ENCODE data around the gene CCDC77.

Gene CCDC77

DNA sequence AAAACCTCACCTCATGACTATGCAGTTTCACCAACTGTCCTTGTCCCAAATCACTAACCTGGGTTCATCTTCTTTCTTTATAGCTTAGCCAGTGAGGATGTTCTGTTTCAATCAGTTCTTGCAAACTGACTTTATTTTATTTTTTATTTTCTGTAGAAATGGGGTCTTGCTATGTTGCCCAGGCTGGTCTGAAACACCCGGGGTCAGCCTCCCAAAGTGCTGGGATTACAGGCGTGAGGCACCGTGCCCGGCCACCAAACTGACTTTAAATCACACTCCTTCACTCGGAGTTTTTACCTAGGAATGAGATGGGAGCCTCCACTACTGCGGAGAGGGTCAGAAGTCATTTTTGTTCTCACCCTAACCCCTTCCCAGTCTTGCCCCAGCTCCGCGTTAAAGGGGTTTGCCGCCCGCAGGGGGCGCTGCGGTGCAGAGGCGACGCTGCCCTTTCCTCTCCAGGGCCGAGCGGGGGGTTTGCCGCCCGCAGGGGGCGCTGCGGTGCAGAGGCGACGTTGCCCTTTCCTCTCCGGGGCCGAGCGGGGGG lies 51.3 kb downstream of the CCDC77 start:
- no peak for DNase-seq (ENCODE audit: low read depth, low spot score)

DNA sequence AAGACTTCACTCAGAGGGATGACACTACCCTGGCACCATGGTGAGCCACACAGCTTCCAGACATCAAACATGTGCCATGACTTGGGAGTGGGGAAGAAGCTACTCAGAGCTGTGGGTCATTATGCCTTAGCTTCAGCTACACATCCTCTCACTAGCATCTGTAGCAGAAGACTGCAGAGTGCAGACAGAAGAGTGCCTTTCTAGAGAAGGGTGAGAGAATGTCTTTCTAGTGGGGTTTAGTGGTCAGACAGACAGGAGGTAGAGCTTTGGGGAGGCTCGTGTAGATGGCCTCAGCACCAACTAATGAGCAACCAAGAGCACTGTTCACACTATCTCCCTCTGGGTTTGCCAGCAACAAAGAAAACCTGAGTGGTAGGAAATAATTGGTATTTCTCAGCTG lies 53.4 kb downstream of the CCDC77 start:
- DNase-seq (ENCODE audit: low read depth, low spot score), result no peak

DNA sequence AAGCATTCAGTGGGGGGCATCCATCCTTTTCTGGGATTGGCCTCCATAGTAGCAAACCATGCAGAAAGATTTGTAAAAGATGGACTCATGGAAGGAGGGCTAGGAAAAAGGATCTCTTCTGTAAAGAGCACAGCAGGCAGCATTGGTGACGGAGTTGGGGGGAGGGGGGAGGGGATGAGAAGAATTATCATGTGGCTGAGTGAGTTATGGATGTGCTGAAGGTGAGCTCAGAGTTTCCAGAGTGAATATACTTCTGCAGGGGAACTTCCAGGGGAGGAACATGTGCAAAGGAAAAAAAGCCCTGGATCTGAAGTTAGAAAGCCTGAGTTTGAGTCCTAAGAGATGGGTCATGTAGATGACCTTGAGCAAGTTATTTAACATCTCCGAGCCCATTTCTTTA lies 54.4 kb downstream of the CCDC77 start:
- DNase-seq (ENCODE audit: low read depth, low spot score), result no peak

DNA sequence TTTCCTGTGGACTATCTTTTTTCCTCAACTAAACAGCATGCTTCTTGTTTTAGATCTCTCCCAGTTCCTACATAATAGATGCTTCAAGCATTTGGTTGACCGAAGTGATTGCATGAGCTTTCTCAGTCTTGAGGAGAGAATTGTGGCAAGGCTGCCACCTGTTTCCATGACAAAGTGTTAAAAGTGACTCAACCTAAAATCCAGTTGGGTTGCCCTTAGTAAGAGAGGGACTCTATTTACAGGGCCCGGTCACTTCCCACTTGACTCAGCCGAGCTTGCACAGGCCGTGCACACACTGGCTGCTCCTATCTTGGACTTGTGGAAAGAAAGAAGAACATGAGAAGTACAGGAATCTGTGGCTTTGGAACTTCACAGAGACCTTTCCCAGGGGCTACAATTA lies 56.2 kb downstream of the CCDC77 start:
- no peak for DNase-seq (ENCODE audit: low read depth, low spot score)

DNA sequence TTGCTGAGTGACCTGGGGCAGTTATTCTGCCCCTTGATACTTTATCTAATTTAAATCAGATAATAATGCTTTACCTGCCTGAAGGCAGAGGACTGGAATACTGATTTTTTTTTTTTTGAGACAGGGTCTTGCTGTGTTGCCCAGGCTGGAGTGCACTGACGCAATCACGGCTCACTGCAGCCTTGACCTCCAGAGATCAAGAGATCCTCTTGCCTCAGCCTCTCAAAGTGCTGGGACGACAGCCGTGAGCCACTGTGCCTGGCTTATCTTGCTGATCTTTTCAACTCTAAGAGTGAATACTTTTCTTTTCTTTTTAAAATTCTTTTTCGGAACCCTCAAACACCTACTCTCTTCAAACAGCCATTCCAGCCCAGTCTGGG lies 57.6 kb downstream of the CCDC77 start:
- no peak for DNase-seq (ENCODE audit: low read depth, low spot score)

DNA sequence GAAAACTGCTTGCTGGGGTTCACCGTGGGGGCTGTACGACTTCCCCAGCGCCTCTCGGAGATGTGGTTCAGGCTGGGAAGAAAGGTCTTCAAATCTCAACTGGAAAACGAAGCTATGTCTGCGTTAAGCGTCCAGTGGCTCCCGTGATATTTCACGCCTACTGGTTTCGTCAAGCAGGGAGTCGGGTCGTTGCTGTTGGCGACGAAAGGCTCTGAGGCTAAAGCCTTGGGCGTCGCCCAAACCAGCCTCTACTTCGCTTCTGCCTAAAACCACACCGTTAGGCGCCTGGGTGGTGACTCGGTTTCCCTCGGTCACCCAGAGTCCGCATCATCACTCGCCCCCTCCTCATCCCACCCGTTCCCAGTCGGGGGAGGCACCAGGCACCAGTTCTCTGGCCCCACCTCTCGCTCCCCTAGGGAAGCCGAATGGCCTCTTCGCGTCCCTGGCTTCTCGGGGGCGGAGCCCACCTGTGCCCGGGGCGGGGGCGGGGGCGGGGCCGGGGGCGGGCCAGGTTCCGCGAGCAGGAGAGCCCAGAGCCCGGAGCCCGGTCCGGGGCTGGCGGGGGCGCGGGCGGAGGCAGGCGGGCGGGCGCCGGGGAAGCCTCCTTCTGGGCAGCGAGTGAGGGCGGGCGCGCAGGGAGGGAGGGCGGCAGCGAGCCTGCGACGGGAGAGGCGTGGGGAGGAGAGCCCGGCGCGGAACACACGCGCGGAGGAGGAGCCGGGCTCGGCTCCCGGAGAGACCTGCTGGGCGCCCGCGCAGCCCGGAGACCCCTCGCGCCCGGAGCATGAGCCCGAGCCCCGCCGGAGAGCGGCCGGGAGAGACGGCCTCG lies 58.2 kb downstream of the CCDC77 start, which contains the start of gene B4GALNT3:
TSS of gene B4GALNT3 (plus strand) at position 510 of the 829 bp plus-strand sequence. CDS start 438 bp downstream, outside the sequence.
- DNase-seq (ENCODE audit: low read depth, low spot score), result no peak

DNA sequence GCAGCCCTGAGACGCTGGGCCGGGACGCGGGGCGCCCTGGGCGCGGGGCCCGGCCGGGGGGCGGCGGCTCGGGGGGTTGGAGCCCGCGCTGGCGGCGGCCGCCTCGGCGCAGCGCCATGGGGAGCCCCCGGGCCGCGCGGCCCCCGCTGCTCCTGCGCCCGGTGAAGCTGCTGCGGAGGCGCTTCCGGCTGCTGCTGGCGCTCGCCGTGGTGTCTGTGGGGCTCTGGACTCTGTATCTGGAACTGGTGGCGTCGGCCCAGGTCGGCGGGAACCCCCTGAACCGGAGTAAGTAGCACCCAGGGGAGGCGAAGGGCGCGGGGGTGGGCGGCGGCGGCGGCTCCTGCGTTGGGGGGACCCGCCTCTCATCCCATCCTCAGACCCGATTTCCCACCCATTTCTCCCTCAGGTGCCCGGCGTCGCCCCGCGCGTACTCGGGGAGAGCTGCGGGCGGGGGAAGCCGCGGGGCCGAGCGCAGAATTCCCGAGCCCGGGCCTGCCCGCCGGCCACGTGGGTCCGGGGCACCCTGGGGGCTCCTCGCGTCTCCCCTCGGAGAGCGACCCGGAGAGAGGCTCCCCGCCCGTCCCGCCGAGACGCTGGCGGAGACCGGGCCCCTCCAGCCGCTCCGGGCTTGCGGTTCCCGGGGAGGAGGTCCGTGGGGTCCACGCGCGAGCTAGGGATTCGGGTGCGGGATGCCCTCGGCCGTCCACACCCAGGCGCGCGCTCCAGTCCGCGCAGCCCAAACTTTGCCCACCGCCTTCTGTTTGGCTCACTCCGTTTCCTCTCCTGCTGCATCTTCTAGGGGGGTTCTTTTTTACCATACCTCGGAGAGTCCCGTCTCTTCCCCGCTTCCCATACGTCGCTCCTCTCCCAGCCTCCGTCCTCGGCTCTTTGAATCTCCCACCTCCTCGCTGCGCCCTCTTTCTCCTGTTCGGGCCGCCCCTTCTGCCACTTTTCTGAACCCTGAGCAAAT lies 59.1 kb downstream of the CCDC77 start:
- DNase-seq (ENCODE audit: low read depth, low spot score), result no peak

DNA sequence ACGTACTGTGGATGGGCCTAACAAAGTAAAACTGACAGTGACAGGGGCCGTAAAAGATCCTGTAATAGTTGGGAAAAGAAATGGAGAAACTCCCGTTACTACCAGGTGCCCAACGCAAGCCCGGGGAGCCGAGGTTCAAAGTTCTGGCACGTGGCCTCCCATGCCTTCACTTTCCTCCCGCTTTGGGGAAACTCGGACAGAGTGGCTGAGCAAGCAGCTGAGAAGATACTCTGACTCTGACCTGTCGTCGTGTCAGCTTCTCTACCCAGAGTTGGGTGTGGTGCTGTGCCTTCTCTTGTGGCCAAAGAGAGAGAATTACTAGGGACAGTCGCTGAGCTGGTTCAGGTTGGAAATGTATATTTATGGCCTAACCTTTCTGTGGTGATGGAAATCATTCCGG lies 60.0 kb downstream of the CCDC77 start:
- no peak for DNase-seq (ENCODE audit: low read depth, low spot score)

DNA sequence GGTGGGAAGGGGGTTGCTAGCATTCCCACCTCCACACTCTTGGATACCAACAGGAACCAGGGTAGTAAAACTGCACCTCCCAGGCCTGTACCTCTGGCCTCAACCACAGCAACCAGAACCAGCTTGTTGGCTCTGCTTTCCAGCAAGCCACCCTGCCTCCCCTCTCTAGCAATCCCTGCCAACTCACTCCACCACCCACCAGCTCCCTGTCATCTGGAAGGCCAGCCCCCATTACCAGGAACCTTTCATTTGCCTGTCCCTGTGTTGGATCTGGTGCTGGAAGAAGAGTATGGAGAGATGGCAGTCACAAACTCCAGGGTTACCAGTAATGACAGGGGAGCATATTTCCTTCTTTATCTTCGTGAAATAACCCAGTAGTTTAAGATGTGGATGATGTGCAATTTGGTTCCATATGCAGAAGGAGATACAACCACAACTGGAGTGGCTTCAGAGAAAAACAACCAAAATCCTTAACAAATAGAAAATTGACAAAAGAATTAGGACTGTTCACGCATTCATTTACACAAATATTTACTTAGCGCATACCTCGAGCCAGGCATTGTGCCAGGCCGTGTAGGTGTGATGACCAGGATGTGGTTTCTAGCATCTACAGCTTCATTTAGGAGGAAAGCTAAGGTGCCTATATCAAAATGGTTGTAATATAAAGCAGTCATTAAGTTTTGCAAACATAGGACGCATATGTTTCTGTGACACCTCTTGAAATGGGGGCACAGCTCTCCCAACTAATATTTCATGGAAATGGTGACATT lies 61.7 kb downstream of the CCDC77 start:
- no peak for DNase-seq (ENCODE audit: low read depth, low spot score)

DNA sequence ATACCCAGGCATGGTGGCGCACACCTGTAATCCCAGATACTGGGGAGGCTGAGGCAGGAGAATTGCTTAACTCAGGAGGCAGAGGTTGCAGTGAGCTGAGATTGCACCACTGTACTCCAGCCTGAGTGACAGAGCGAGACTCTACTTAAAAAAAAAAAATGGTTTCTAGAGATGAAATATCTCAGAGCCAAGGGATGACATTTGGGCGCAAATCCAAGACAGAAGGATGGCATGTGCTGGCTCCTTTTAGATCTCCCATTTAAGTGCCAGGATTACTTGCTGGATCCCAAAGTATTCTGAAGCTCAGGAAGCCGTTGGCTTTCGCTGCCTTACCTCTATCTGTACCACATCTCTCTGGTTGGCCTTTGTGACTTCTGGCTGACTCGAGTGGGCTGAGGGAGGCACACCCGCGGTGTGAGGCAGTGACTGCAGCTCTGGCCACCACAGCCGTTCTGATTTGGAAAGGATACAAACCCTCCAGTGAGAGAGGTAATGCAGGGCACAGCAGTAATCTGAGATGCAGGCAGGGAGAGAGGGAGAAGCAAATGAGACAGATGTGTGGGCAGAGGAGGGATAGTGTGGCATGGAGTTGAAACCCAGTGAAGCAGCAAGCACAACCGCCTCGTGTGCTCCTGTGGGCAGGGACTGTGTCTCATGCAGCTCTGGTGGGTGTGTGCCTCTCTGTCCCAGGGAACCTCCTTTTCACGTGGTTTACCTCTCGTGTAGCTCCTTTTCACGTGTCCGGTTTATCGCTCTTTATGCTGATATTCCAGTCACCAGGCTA lies 63.2 kb downstream of the CCDC77 start:
- no peak for DNase-seq (ENCODE audit: low read depth, low spot score)

DNA sequence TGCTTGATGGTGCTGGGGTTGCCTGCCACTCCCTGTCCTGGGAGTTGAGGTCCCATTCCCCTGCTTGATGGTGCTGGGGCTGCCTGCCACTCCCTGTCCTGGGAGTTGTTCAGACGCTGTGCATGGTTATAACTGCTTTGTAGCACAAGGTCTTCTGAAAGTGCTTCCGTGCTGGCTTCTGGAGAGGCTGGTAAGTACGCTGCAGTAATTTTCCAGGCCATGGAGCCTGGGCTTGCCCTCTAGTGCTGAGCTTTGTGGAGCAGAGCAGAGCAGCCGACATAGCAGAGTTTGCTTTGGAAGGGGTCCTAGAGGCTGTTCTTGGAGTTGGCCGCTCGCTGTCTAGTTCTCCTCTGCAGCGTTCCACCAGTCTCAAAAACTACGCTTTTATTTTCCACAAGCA lies 64.6 kb downstream of the CCDC77 start:
- no peak for DNase-seq (ENCODE audit: low read depth, low spot score)

DNA sequence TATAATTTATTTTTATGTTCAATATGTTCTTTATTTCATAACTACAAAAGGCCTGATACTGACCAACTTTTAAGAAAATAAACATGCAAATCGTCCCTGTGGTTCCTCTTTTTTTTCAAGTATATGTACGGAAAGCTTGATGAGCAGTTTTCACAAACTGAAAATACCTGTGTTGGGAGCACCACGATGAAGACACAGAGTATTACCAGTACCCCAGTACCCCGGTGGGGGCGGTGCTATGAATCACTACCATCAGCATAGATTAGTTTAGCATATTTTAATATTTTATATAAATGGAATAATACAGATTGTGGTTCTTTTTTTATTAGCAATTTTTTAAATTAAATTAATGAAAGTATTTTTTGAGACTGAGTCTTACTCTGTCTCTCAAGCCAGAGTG lies 65.3 kb downstream of the CCDC77 start:
- DNase-seq (ENCODE audit: low read depth, low spot score), result no peak

DNA sequence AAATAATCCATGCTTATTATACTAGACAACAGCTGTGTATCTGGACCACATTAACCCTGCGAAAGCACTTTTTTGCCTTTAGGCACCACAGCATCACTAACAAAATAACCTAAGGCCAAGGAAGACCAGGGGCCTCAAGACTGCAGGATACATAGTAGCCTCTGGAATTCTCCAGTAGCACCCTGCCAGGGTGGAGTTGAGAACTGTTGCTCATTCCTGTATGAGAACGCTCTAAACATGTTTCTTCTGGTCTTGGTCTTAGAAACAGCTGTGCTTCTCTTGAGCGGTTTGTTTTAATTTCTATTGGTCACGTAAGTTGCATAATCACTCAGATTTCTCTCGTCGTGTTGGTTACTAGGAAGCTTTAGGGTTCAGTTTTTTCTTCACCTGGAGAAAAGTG lies 66.1 kb downstream of the CCDC77 start:
- DNase-seq (ENCODE audit: low read depth, low spot score), result no peak

DNA sequence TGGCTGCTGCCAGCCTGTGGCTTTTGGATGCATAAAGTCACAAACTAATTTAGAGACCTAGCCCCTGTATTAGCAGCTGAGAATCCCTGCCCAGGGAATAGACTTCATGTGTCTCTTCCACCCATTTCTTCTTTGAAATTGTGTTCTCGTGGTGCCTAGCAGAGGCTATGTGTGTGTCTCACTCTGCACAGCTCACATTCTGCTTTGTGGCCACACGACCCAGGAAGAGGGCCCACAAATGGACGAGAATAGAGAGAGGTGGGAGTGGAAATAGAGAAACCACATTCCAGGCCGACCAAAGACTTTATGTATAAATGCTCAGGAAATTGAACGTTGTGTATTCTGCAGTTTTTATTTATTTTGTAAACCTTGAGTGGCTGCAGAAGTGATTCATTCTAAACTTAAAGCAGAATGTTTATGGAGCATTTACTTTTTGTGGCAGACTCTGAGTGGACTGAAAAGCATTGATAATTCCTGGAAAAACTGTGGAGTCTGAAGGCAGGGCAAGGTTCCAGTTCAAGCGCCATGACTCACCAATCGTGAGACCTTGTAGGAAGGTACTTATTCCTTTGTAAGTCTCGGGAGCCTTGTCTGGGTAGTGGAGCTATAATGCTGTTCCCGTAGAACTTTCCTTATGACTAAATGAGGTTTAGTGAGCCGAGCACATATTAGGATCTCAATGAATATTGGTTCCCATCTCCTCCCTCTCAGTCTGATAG lies 67.4 kb downstream of the CCDC77 start:
- DNase-seq (ENCODE audit: low read depth, low spot score), result no peak

DNA sequence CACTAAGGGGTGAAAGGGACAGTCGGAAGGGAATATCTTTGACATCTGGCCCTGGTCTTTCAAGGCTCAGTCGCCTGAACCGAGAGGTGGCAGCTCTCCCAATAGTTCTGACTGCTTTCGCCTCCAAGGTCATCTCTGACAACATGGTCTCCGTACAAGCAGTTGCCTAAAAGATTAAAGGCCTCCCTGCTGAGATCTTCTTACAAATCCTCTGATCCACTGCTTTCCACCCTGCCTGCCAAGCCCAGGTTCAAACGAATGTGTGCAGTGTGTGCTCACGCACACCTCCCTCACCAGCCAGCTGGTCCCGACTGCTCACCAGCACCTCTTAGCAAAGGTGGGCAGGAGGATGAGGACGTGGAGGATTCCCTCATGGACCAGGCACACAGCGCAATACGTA lies 68.7 kb downstream of the CCDC77 start:
- DNase-seq (ENCODE audit: low read depth, low spot score), result no peak

DNA sequence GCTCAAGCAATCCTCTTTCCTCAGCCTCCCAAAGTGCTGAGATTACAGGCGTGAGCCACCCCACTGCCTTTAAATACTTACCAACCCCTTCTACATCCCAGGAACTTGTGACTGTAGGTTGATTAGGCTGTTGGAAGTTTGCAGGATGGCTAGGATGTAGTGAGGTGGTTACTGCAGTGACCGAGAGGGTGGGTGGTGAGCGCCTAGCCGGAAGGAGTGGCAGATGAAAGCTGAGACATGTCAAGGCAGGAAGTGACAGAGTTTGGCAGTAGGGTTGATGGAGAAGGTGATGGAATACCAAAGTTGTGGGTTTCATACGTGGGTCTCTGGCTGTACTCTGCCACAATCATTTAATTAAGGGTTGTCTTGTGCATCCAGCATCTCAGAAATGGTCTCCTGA lies 71.8 kb downstream of the CCDC77 start:
- DNase-seq (ENCODE audit: low read depth, low spot score), result no peak

DNA sequence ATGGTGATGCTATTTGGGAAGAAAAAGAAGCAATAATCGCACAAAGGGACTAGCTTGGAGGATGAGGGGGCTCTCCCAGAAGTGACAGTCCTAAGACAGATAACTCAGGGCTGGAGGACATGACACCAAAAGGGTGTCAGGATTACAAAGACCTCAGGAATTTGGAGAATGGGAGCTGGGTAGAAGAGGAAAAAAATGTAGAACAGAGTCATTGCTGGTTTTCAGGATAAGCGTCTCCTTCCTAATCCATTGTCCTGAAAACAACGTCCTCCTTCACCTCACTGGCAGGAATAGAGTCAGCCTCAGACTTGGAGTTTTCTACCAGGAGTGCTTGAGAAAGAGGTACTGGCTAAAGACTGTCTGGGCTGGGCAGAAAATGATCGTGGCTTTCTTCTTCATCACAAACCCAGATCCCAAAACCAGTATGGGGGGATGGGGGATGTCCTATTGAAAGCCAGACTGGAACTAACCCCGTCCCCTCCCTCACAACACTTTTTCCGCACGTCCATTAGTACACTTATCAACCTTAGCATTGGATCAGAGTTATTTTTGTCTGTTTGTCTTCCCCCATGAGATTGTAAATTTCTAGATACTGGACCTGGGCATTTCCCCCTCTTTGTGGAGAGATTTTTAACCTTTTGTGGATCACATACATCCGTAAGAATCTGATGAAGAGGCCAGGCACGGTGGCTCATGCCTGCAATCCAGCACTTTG lies 72.6 kb downstream of the CCDC77 start:
- DNase-seq (ENCODE audit: low read depth, low spot score), result no peak

DNA sequence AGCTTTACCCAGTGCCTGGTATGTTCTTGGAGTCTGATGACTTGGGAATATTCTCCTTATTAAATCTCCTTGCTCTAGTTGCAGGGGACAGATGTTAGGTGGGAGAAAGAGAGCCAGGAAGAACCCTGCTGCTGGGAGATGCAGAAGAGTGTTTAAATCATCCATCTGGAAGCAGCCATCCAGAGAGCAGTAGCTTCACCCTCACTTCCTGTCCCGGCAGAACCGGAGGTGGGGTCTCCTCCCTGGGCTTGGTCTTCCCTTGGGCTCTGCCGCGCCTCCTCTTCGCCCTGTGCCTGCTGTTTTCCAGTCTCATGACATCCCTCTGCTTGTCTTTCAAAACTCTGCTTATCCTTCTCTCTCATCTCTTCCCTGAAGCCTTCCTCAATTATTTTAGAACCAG lies 73.8 kb downstream of the CCDC77 start:
- no peak for DNase-seq (ENCODE audit: low read depth, low spot score)

DNA sequence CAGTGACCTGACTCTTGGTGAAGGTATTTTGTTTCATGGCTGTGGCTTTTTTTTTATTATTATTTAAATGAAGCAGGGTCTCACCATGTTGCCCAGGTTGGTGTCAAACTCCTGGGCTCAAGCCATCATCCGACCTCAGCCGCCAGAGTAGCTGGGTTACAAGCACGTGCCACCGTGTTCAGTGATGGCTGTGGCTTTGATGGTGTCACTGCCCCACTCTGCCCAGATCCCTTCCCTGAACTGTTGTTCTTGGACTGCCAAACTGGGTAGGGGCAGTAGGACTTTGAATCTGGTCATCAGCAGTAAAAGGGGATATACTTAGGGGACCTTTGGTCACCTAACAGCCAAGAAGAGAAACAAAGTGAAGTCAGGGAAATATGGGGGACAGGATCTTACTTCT lies 77.7 kb downstream of the CCDC77 start:
- no peak for DNase-seq (ENCODE audit: low read depth, low spot score)
